ENCODE data around the gene ICAM2.
"Not testable (repeated sequence)": the region's sequence is repeated elsewhere in the genome, so short reads cannot be mapped to it uniquely, and the experiment has no call there.

Gene ICAM2

GRCh38 chr17:64032081-64032480 is 11.6 kb upstream of the ICAM2 start:
- no peaks in the 10 kb centered on the region for H3K9me3 ChIP-seq (ENCODE audit: control insufficient read depth in 2 of 2, low read length in 2 of 2)
- no peak overlapping the region for H3K4me3 ChIP-seq (ENCODE audit: low read length in 2 of 2)
- H3K9ac ChIP-seq (ENCODE audit: low read depth in 1 of 2, low read length in 2 of 2): no peak overlapping the region
- no peaks in the 10 kb centered on the region for H3K36me3 ChIP-seq (ENCODE audit: control insufficient read depth in 2 of 2, insufficient read depth in 2 of 2, low read length in 2 of 2)
- H3K27ac ChIP-seq (ENCODE audit: low read depth in 2 of 2, low read length in 2 of 2): no peak overlapping the region
- no peaks in the 10 kb centered on the region for H3K27me3 ChIP-seq (ENCODE audit: control insufficient read depth in 2 of 2, insufficient read depth in 2 of 2, low read length in 2 of 2)
- no peaks in the 10 kb centered on the region for H3K4me1 ChIP-seq (ENCODE audit: control insufficient read depth in 2 of 2, insufficient read depth in 2 of 2, low read length in 2 of 2)

GRCh38 chr17:64028874-64029464 is 8.5 kb upstream of the ICAM2 start:
- Histone ChIP-seq H3K27ac (ENCODE audit: low read depth in 2 of 2, low read length in 2 of 2) (no peak overlapping the region), H3K27me3 (ENCODE audit: control insufficient read depth in 2 of 2, insufficient read depth in 2 of 2, low read length in 2 of 2) (no peaks in the 10 kb centered on the region), H3K9ac (ENCODE audit: low read depth in 1 of 2, low read length in 2 of 2) (no peak overlapping the region), H3K9me3 (ENCODE audit: control insufficient read depth in 2 of 2, low read length in 2 of 2) (no peaks in the 10 kb centered on the region), H3K36me3 (ENCODE audit: control insufficient read depth in 2 of 2, insufficient read depth in 2 of 2, low read length in 2 of 2) (no peaks in the 10 kb centered on the region), H3K4me1 (ENCODE audit: control insufficient read depth in 2 of 2, insufficient read depth in 2 of 2, low read length in 2 of 2) (peaks cover 4 to 12% of the 10 kb centered on the region in 2 donors), H3K4me3 (ENCODE audit: low read length in 2 of 2) (no peak overlapping the region)

- H3K4me1 ChIP-seq (ENCODE audit: control insufficient read depth in 2 of 2, insufficient read depth in 2 of 2, low read length in 2 of 2): peaks cover 7 to 15% of the 10 kb centered on the region in 2 donors
- H3K4me3 ChIP-seq (ENCODE audit: low read length in 2 of 2): peak overlapping the region; percentile 37 to 69
- no peaks in the 10 kb centered on the region for H3K9me3 ChIP-seq (ENCODE audit: control insufficient read depth in 2 of 2, low read length in 2 of 2)
- no peaks in the 10 kb centered on the region for H3K27me3 ChIP-seq (ENCODE audit: control insufficient read depth in 2 of 2, insufficient read depth in 2 of 2, low read length in 2 of 2)
- peak overlapping the region in 1 of 2 donors; percentile 54 for H3K27ac ChIP-seq (ENCODE audit: low read depth in 2 of 2, low read length in 2 of 2)
- H3K36me3 ChIP-seq (ENCODE audit: control insufficient read depth in 2 of 2, insufficient read depth in 2 of 2, low read length in 2 of 2): no peaks in the 10 kb centered on the region
- H3K9ac ChIP-seq (ENCODE audit: low read depth in 1 of 2, low read length in 2 of 2): peak overlapping the region in 1 of 2 donors; percentile 19
Observed at GRCh38 chr17:64025732-64026294, 5.4 kb upstream of the ICAM2 start.

GRCh38 chr17:64024781-64025731 is 4.6 kb upstream of the ICAM2 start:
- H3K27me3 ChIP-seq (ENCODE audit: control insufficient read depth in 2 of 2, insufficient read depth in 2 of 2, low read length in 2 of 2): no peaks in the 10 kb centered on the region
- H3K36me3 ChIP-seq (ENCODE audit: control insufficient read depth in 2 of 2, insufficient read depth in 2 of 2, low read length in 2 of 2): no peaks in the 10 kb centered on the region
- H3K27ac ChIP-seq (ENCODE audit: low read depth in 2 of 2, low read length in 2 of 2): peak overlapping the region in 1 of 2 donors; percentile 54
- peak overlapping the region in 1 of 2 donors; percentile 19 for H3K9ac ChIP-seq (ENCODE audit: low read depth in 1 of 2, low read length in 2 of 2)
- peaks cover 9 to 18% of the 10 kb centered on the region in 2 donors for H3K4me1 ChIP-seq (ENCODE audit: control insufficient read depth in 2 of 2, insufficient read depth in 2 of 2, low read length in 2 of 2)
- H3K4me3 ChIP-seq (ENCODE audit: low read length in 2 of 2): peak overlapping the region; percentile 22 to 69
- no peaks in the 10 kb centered on the region for H3K9me3 ChIP-seq (ENCODE audit: control insufficient read depth in 2 of 2, low read length in 2 of 2)

GRCh38 chr17:64024215-64024654 is 3.8 kb upstream of the ICAM2 start:
- Histone ChIP-seq H3K27ac (ENCODE audit: low read depth in 2 of 2, low read length in 2 of 2) (no peak overlapping the region), H3K36me3 (ENCODE audit: control insufficient read depth in 2 of 2, insufficient read depth in 2 of 2, low read length in 2 of 2) (no peaks in the 10 kb centered on the region), H3K9me3 (ENCODE audit: control insufficient read depth in 2 of 2, low read length in 2 of 2) (no peaks in the 10 kb centered on the region), H3K4me1 (ENCODE audit: control insufficient read depth in 2 of 2, insufficient read depth in 2 of 2, low read length in 2 of 2) (peaks cover 12 to 18% of the 10 kb centered on the region in 2 donors), H3K9ac (ENCODE audit: low read depth in 1 of 2, low read length in 2 of 2) (no peak overlapping the region), H3K4me3 (ENCODE audit: low read length in 2 of 2) (no peak overlapping the region), H3K27me3 (ENCODE audit: control insufficient read depth in 2 of 2, insufficient read depth in 2 of 2, low read length in 2 of 2) (no peaks in the 10 kb centered on the region)

- Histone ChIP-seq H3K36me3 (ENCODE audit: control insufficient read depth in 2 of 2, insufficient read depth in 2 of 2, low read length in 2 of 2) (no peaks in the 10 kb centered on the region), H3K27ac (ENCODE audit: low read depth in 2 of 2, low read length in 2 of 2) (no peak overlapping the region), H3K27me3 (ENCODE audit: control insufficient read depth in 2 of 2, insufficient read depth in 2 of 2, low read length in 2 of 2) (no peaks in the 10 kb centered on the region), H3K9me3 (ENCODE audit: control insufficient read depth in 2 of 2, low read length in 2 of 2) (no peaks in the 10 kb centered on the region), H3K4me1 (ENCODE audit: control insufficient read depth in 2 of 2, insufficient read depth in 2 of 2, low read length in 2 of 2) (peaks cover 12 to 18% of the 10 kb centered on the region in 2 donors), H3K9ac (ENCODE audit: low read depth in 1 of 2, low read length in 2 of 2) (no peak overlapping the region), H3K4me3 (ENCODE audit: low read length in 2 of 2) (no peak overlapping the region)
Observed at GRCh38 chr17:64022611-64023063, 2.2 kb upstream of the ICAM2 start.

- H3K36me3 ChIP-seq (ENCODE audit: control insufficient read depth in 2 of 2, insufficient read depth in 2 of 2, low read length in 2 of 2); H3K9me3 ChIP-seq (ENCODE audit: control insufficient read depth in 2 of 2, low read length in 2 of 2); H3K27me3 ChIP-seq (ENCODE audit: control insufficient read depth in 2 of 2, insufficient read depth in 2 of 2, low read length in 2 of 2): not testable (repeated sequence)
- peaks cover 8 to 14% of the 10 kb centered on the region in 2 donors for H3K4me1 ChIP-seq (ENCODE audit: control insufficient read depth in 2 of 2, insufficient read depth in 2 of 2, low read length in 2 of 2)
- peak overlapping the region in 1 of 2 donors; percentile 86 for H3K27ac ChIP-seq (ENCODE audit: low read depth in 2 of 2, low read length in 2 of 2)
- H3K9ac ChIP-seq (ENCODE audit: low read depth in 1 of 2, low read length in 2 of 2): peak overlapping the region; percentile 58 to 86
- H3K4me3 ChIP-seq (ENCODE audit: low read length in 2 of 2): peak overlapping the region in 1 of 2 donors; percentile 87
Observed at GRCh38 chr17:64019551-64019961, 877 bp downstream of the ICAM2 start.

GRCh38 chr17:64017381-64017980 is 3.0 kb downstream of the ICAM2 start:
- Histone ChIP-seq H3K27ac (ENCODE audit: low read depth in 2 of 2, low read length in 2 of 2) (no peak overlapping the region), H3K36me3 (ENCODE audit: control insufficient read depth in 2 of 2, insufficient read depth in 2 of 2, low read length in 2 of 2) (no peaks in the 10 kb centered on the region), H3K27me3 (ENCODE audit: control insufficient read depth in 2 of 2, insufficient read depth in 2 of 2, low read length in 2 of 2) (no peaks in the 10 kb centered on the region), H3K9me3 (ENCODE audit: control insufficient read depth in 2 of 2, low read length in 2 of 2) (no peaks in the 10 kb centered on the region), H3K4me1 (ENCODE audit: control insufficient read depth in 2 of 2, insufficient read depth in 2 of 2, low read length in 2 of 2) (peaks cover 8 to 9% of the 10 kb centered on the region in 2 donors), H3K4me3 (ENCODE audit: low read length in 2 of 2) (no peak overlapping the region), H3K9ac (ENCODE audit: low read depth in 1 of 2, low read length in 2 of 2) (no peak overlapping the region)

GRCh38 chr17:64016974-64017373 is 3.5 kb downstream of the ICAM2 start:
- Histone ChIP-seq H3K4me3 (ENCODE audit: low read length in 2 of 2) (no peak overlapping the region), H3K27me3 (ENCODE audit: control insufficient read depth in 2 of 2, insufficient read depth in 2 of 2, low read length in 2 of 2) (no peaks in the 10 kb centered on the region), H3K9ac (ENCODE audit: low read depth in 1 of 2, low read length in 2 of 2) (peak overlapping the region in 1 of 2 donors; percentile 26), H3K36me3 (ENCODE audit: control insufficient read depth in 2 of 2, insufficient read depth in 2 of 2, low read length in 2 of 2) (no peaks in the 10 kb centered on the region), H3K4me1 (ENCODE audit: control insufficient read depth in 2 of 2, insufficient read depth in 2 of 2, low read length in 2 of 2) (peaks cover 8 to 9% of the 10 kb centered on the region in 2 donors), H3K27ac (ENCODE audit: low read depth in 2 of 2, low read length in 2 of 2) (peak overlapping the region in 1 of 2 donors; percentile 12), H3K9me3 (ENCODE audit: control insufficient read depth in 2 of 2, low read length in 2 of 2) (no peaks in the 10 kb centered on the region)
